ENCODE results near the gene GRAMD2B. TPM values are rescaled to one million over a fixed set of nuclear protein-coding genes. Genes with fewer than 3 reads are reported as not detected.
A peak's percentile ranks its signal among the peaks of the same experiment; 100 is the strongest.
"Not testable (repeated sequence)": the region's sequence is repeated elsewhere in the genome, so short reads cannot be mapped to it uniquely, and the experiment has no call there.

Gene GRAMD2B
- total RNA-seq, 4 donors from 2014 or later, result 37.7 to 61.5 (median 44.6) TPM

DNA sequence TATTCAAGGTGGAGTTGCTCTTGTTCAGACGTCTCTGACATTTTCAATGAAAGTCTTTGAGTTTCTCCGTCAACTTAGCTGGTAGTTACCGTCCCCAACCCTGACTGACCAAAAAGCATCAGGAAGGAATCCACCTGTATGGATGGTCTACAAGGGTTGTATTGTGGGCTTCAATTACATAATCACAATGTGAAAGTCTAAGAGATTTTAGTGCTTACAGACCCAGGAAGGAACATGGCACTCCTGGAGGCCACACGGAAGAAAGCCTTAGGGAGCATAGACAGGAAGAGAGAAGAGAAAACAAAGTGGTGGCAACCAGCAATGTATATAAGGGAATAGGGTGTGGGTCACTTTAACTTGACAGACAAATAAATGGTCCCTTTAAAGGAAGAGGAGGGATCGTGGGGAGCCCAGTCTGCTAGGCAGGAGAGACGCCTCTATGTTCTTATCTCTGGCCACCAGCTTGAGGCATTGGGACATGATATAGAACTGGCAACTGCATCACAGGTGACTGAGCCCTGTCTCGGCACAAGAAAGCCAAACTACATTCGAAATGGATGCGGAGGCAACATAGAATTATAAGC lies 91.4 kb downstream of the GRAMD2B start:
- Histone ChIP-seq H3K4me1 (peaks cover 0 to 68% (median 43%) of the 10 kb centered on the region in 4 donors), H3K27ac (peak overlapping the region; percentile 30 to 89 (median 76)), H3K36me3 (no peaks in the 10 kb centered on the region), H3K4me3 (no peak overlapping the region), H3K27me3 (no peaks in the 10 kb centered on the region), H3K9me3 (no peaks in the 10 kb centered on the region)
- DNase-seq (ENCODE audit: low spot score in 2 of 2), result no peak
- TF ChIP-seq POLR2A (IDR thresholded peaks at IDR 0.05) (no peak), EP300 (IDR thresholded peaks at IDR 0.05) (no peak)
- TF ChIP-seq, protein P1, sequence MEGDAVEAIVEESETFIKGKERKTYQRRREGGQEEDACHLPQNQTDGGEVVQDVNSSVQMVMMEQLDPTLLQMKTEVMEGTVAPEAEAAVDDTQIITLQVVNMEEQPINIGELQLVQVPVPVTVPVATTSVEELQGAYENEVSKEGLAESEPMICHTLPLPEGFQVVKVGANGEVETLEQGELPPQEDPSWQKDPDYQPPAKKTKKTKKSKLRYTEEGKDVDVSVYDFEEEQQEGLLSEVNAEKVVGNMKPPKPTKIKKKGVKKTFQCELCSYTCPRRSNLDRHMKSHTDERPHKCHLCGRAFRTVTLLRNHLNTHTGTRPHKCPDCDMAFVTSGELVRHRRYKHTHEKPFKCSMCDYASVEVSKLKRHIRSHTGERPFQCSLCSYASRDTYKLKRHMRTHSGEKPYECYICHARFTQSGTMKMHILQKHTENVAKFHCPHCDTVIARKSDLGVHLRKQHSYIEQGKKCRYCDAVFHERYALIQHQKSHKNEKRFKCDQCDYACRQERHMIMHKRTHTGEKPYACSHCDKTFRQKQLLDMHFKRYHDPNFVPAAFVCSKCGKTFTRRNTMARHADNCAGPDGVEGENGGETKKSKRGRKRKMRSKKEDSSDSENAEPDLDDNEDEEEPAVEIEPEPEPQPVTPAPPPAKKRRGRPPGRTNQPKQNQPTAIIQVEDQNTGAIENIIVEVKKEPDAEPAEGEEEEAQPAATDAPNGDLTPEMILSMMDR (IDR thresholded peaks at IDR 0.05), result no peak
- WGBS, 2 donors, result 83 to 84% methylated on average over 9 of the region's 9 CpGs

GRCh38 chr5:126515337-126515736 lies 92.1 kb downstream of the GRAMD2B start:
- no peaks in the 10 kb centered on the region for H3K27me3 ChIP-seq
- peak overlapping the region; percentile 30 to 89 (median 76) for H3K27ac ChIP-seq
- peaks cover 0 to 73% (median 46%) of the 10 kb centered on the region in 4 donors for H3K4me1 ChIP-seq
- TF ChIP-seq EP300 (IDR thresholded peaks at IDR 0.05) (no peak), POLR2A (IDR thresholded peaks at IDR 0.05) (no peak)
- TF ChIP-seq, protein P1 (IDR thresholded peaks at IDR 0.05), result no peak
- DNase-seq (ENCODE audit: low spot score in 2 of 2), result no peak
- no peak overlapping the region for H3K4me3 ChIP-seq
- H3K36me3 ChIP-seq, result no peaks in the 10 kb centered on the region
- H3K9me3 ChIP-seq, result no peaks in the 10 kb centered on the region

GRCh38 chr5:126516133-126516532 lies 92.9 kb downstream of the GRAMD2B start:
- no peak for TF ChIP-seq EP300 (IDR thresholded peaks at IDR 0.05)
- TF ChIP-seq, protein P1 (IDR thresholded peaks at IDR 0.05), result no peak
- no peak for TF ChIP-seq POLR2A (IDR thresholded peaks at IDR 0.05)
- H3K36me3 ChIP-seq, result no peaks in the 10 kb centered on the region
- WGBS, 2 donors, result 38 to 48% methylated on average over 1 of the region's 1 CpG
- no peak for DNase-seq (ENCODE audit: low spot score in 2 of 2)
- peak overlapping the region in 2 of 4 donors; percentile 78 to 89 for H3K27ac ChIP-seq
- no peaks in the 10 kb centered on the region for H3K27me3 ChIP-seq
- no peak overlapping the region for H3K4me3 ChIP-seq
- peaks cover 0 to 81% (median 51%) of the 10 kb centered on the region in 4 donors for H3K4me1 ChIP-seq
- H3K9me3 ChIP-seq, result no peaks in the 10 kb centered on the region

GRCh38 chr5:126516852-126517251 lies 93.6 kb downstream of the GRAMD2B start:
- H3K4me1 ChIP-seq, result peaks cover 0 to 87% (median 52%) of the 10 kb centered on the region in 4 donors
- no peaks in the 10 kb centered on the region for H3K27me3 ChIP-seq
- H3K9me3 ChIP-seq, result no peaks in the 10 kb centered on the region
- TF ChIP-seq, protein P1 (IDR thresholded peaks at IDR 0.05), result no peak
- TF ChIP-seq POLR2A (IDR thresholded peaks at IDR 0.05) (no peak), EP300 (IDR thresholded peaks at IDR 0.05) (no peak)
- no peaks in the 10 kb centered on the region for H3K36me3 ChIP-seq
- H3K4me3 ChIP-seq, result no peak overlapping the region
- peak overlapping the region in 1 of 4 donors; percentile 78 for H3K27ac ChIP-seq
- no peak for DNase-seq (ENCODE audit: low spot score in 2 of 2)

DNA sequence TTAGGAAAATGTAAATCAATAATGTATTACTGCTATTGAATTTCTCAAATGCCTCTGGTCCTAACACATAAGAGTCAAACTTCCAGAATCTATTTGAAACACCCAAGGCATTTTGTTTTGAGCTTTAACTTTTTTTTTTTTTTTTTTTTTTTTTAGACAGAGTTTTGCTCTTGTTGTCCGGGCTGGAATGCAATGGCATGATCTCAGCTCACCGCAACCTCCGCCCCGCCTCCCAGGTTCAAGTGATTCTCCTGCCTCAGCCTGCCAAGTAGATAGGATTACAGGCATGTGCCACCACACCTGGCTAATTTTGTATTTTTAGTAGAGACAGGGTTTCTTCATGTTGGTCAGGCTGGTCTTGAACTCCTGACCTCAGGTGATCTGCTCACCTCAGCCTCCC lies 96.0 kb downstream of the GRAMD2B start:
- DNase-seq (ENCODE audit: low spot score in 2 of 2), result peak in 1 of 2 donors; percentile 41
- Histone ChIP-seq H3K4me1 (peaks cover 0 to 77% (median 35%) of the 10 kb centered on the region in 4 donors), H3K27ac (peak overlapping the region; percentile 16 to 87 (median 72))
- H3K27me3 ChIP-seq, H3K4me3 ChIP-seq, H3K36me3 ChIP-seq, H3K9me3 ChIP-seq: not testable (repeated sequence)
- 61 to 66% methylated on average over 4 of the region's 4 CpGs for WGBS, 2 donors
